HK-2 (cell line): Measurements from ENCODE around the gene PARD3B.

Experiments used
- DNase-seq: peaks from one replicate; pipeline ENCODE4 v3.0.0-alpha.2; 2018; ENCODE audit not compliant: unreplicated experiment

Gene PARD3B

DNA sequence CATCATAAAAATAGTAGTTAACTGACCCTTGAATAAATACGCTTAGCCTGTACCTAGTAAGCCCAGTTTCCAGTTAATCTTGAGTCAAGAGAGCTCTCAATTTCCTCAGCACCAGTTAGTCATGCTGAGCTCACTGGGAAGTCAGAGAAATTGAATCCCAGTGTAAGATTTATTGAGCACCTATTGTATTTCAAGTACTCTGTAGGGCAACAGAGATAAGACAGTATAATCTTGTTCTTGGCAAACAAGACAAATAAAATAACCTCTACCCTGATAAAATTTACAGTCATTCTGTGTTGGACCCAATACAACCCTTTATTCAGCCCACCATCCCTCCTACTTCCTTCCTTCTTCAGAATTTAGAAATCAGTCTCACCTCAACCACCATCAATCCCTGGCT, 1065.2 kb downstream of the PARD3B start:
- no peak for DNase-seq

DNA sequence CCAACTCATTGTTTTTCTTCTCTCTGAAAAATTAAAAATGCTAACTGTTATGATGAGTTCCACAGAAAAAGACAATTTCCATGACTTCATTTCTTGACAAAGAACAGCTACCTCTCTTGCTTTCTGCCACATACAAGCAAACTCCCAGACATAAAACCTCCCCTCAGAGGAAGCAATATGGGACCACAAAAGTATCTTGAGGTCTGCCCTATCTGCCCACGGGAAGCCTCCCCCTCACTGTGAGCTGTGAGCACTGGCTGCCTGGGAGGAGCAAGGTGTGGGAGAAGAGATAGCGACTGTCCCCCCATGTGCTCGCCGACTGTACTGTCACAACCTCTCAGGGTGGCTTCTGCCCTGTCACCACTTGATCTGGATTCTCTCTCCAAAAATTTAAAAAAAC, 1067.4 kb downstream of the PARD3B start:
- DNase-seq, result no peak

- DNase-seq, result no peak
These were observed 1068.8 kb downstream of the PARD3B start for GRCh38 chr2:205613970-205614559.

GRCh38 chr2:205614965-205615364, 1069.7 kb downstream of the PARD3B start:
- DNase-seq, result no peak

DNA sequence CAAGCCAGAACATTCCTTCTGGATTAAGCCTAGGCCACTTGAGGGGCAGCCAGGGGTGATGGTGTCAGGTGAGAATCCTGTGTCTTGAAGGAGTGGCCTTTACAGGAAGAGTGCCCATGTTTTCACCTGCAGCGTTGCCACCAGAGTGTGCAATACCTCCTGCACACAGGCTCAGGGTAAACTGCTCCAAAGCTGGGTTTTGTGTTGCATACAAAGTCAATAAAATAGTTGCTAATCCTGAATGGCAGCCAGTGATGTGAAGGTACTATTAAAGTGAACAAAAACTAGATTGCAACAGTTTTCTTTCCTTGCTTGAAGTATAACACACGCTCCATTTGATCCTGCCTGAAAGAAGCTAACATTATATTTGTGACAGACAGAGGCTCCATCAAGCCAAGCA, 1072.6 kb downstream of the PARD3B start:
- DNase-seq, result no peak

GRCh38 chr2:205619600-205619999, 1074.3 kb downstream of the PARD3B start:
- DNase-seq, result no peak

- DNase-seq, result no peak
These were observed 1081.8 kb downstream of the PARD3B start for GRCh38 chr2:205627085-205627484.

DNA sequence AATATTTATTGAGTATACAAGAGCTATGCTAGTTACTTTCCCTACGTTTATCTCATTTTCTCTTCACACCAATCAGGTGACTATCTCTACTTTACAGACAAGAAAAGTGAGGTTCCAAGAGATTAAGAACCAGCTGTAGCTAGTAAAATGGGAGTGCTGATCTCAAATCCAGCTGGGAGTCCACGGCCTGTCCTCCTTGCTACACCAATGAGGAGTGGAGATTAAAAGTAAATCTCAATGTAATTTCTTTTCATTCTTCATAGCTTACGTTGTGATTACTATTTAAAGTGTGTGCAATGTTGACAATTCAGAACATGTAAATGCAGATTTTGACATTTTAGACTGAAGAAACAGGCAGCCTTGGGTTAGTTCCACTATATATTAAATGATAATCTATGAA, 1083.1 kb downstream of the PARD3B start:
- no peak for DNase-seq

DNA sequence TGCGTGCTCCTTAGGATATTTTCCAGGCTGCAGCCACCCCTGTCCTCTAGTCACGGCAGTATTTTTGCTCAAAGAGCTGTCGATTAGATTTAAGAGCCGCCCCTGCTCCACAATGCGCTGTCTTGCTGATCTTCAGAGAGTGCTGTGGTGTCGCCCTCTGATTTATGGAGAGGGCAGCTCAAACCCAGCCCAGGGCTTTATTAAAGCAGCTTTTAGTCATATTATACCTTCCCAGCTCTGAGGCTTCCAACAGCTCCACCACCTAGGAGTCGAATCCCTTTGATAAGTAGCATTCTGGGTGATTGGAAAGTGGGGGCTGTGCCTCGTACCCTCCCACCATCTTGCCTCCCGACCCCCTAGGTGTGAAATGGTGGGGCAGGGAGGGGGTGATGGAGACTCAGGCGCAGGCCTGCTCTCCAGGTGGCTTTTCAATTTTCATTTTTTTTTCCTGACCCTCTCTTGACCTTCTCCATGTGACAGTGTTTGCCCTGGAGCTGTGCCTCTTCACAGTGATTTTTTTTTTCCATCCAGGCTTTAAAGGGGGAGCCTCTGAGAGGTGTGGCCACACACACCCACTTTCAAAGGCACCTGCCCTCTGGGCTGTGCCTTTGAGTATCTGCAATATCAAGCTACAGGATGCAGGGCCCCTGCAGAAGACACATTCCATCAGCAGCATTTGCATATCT, 1084.0 kb downstream of the PARD3B start:
- DNase-seq, result no peak

DNA sequence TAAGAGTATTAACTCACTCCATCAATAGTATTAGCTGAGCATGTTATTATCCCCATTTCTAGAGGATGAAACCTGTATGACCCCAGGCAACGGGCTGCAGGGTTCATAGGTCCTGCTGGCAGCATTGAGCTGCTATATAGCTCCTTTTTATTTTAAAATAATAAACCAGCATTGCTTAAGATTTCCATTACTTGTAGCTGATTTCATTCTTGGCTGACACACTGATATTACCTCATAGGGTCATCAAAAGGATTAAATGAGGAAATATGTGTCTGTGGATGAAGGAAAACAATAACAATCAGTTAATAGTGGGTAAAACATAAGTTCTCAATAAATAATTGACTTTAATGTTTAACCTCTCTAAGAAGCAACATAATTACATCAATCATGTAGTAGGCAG, 1088.7 kb downstream of the PARD3B start:
- DNase-seq, result no peak

DNA sequence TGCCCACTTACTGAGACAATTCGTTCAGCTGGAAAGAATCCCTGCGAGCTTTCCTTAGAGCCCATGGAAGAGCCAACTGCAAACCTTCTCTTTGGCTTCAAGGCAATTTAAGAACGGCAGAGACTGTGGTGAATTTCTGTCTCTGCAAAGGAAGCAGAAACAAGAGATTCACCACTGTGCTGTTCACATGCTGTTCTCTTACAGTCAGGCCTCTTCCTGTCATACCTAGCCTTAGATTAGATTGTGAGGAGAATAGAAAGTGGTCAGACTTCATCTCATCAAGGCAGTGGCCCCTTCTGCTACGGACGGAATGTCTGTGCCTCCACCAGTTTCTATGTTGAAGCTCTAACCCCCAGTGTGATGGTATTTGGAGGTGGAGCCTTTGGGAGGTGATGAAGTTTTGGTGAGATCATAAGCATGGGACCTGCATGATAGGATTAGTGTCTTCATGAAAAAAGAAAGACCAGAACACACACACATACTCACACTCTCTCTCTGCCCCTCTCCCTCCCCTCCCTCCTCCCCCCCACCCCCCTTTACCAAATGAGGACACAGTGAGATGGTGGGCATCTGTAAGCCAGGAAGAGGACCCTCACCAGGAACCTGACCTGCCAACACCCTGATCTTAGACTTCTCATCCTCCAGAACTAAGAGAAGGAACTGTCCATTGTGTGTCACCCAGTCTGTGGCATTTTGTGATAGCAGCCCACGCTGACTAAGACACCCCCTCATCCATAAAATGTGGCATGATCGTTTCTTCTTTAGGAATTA, 1091.5 kb downstream of the PARD3B start:
- DNase-seq, result no peak

- DNase-seq, result no peak
These were observed 1092.0 kb downstream of the PARD3B start for GRCh38 chr2:205637320-205637602.

DNA sequence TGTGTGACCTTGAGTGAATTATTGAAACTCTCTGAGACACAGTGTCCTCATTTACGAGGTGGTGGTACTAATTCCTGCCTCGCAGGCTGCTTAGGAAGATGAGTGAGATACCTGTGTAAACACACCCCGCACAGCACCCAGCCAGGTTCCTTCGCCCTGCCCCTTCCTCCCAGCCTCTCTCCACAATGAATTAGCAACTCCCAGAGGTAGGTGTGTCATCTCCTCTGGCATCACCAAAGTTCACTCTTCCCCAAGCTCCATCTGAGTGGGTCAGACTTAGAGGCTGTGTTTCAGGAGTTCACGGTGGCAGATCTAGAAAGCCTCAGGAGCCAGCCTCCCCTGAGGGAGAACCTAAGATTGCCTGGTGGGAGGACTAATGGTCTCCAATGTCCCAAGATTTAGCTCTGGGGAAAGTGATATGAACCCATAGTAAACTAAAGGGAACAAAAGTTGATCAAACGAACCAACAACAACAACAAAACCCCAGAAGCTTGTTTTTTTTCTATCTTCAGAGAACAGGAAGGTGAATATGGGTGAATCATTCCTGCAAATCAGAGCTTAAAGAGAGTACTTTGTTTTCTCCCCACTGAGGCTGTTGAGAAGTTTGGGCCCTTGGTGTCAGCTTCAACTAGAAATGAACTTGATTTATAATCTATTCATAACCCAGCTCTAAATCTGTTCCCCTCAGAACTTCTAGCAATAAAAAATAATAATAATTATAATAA, 1092.7 kb downstream of the PARD3B start:
- no peak for DNase-seq

DNA sequence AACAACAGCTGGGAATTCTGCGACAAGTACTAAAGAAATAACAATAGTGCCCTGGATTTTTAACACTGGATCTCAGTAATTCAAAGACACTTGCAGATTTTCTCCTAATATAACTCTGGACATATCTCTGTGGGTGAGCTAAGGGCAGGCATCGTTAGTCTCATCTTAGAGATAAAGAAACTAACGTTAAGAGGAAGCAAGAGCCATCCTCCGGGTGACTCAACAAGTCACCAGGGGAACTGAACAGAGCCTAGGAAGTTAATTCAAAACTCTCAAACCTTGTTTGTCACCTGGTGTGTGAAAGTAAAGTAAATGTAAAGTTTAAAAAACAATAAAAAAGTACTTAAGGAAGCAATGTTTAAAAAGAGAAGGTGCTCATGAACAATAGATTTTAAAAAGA, 1095.4 kb downstream of the PARD3B start:
- no peak for DNase-seq

- no peak for DNase-seq
These were observed 1097.5 kb downstream of the PARD3B start for GRCh38 chr2:205642599-205643356.

DNA sequence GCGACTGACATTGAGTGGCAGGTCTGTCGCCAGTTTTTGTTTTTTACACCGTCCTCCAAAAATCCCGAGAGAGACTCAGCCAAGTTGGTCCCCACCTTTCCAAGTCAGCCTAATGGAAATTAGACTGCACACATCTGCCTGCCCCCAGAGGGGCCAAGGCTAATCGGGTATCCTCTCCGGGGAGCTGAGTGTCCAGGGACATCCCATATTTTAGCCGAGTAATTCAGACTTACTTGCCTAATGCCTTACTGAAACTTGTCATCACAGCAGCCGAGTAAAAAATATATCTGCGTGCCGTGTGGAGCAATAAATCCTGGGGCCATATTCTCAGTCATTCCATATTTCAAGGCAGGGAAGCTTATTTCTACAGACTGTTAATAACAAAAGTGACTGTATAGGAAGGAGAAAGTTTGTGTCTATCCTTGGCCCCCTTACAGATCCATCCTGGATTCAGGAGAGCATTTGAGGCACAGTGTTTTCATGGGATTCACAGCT, 1098.2 kb downstream of the PARD3B start:
- DNase-seq, result no peak

- DNase-seq, result no peak
These were observed 1098.7 kb downstream of the PARD3B start for GRCh38 chr2:205644018-205644417.

DNA sequence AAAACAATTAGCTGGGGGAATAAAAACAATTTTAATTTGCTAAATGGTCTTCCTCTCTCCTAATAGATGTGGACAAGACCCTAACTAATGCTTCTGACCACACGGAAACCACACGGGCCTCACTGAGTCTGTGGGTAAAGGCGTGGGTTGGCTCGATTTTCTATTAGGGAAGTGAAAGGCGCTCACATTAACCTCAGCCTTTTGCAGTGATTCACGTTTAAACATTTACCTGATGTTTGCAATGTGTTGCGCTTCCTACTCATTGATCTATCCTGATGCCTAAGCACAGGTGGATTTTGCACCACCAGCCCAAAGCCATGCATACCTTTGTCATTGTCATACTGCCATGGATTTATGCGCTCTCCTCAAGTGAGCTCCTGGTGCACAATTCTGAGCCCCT, 1101.4 kb downstream of the PARD3B start:
- no peak for DNase-seq

- DNase-seq, result no peak
These were observed 1105.2 kb downstream of the PARD3B start for GRCh38 chr2:205650450-205650849.

DNA sequence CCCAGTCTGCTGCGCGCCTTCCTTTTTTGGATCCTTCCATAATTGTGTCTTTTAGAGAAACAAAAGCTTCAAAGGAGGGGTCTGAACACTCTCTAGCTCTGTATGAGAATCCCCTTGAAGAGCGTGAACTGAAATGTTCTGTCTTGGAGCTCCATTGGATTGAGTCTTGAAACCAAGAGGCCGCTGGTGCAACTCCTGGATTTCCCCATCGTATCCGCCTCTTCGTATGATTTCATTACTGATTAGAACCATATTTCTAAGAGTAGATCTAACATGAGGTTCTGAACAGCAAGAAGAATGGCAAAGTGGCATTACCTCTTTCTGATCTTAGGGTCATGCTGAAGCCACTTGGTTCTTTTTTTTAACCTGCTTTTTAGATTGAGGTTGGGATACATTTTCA, 1105.7 kb downstream of the PARD3B start:
- DNase-seq, result no peak

DNA sequence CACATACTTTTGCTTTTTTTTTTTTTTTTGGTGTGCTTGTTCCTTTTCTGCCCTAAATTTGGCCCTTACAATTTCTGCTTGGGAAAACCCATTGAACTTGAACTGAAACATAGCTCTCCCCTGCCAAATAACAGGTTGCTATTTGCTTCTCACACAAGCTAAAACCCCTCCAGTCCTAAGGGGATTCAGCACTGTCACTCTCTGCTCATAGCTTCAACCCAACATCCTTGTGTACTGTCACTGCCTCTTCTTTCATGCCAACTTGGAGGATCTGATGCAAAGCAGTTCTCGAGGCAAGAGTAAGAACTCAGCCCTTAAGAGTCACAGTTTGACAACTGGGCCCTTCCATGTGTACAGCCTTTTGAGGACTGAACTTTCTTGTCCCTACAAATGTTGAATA, 1106.4 kb downstream of the PARD3B start:
- no peak for DNase-seq
